D721Med (cell line): Measurements from ENCODE around the gene FBXL20.

Experiments used
- DNase-seq: peaks from one replicate; pipeline ENCODE4 v3.0.0; 2011; ENCODE audit warnings: low spot score; ENCODE audit not compliant: insufficient read length
- FAIRE-seq: peaks from 2 replicates; lab custom pipeline; 2011; peaks lifted over from hg19 to GRCh38; lab: Jason Lieb, UNC
- TF ChIP-seq, protein P1 (sequence below): IDR thresholded peaks from 2 replicates; pipeline ENCODE4 v1.5.1; 2012; ENCODE audit warnings: mild to moderate bottlenecking, control low read depth; ENCODE audit not compliant: insufficient read depth; ENCODE audit errors: missing control alignments

FBXL20 gene

DNA sequence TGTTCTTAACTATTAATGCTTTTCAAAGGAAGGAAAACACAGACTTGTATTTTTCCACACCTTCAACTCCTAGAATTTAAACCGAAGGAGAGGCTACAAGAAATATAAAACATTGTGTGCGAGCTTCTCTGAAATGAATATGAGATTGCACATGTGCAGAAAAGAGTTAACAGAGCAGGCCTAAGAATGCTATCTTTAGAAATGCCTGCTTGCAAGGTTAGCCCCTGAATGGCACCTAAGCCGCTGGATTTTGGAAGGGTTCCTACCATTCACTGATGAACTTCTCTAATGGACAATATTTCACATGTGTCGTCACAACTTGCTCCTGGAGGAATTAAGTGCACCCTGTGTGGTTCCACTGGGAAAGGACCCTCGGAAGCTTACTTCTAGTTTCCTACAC, 69.3 kb downstream of the FBXL20 start:
- DNase-seq = no peak
- FAIRE-seq = no peak
- TF ChIP-seq, protein P1, sequence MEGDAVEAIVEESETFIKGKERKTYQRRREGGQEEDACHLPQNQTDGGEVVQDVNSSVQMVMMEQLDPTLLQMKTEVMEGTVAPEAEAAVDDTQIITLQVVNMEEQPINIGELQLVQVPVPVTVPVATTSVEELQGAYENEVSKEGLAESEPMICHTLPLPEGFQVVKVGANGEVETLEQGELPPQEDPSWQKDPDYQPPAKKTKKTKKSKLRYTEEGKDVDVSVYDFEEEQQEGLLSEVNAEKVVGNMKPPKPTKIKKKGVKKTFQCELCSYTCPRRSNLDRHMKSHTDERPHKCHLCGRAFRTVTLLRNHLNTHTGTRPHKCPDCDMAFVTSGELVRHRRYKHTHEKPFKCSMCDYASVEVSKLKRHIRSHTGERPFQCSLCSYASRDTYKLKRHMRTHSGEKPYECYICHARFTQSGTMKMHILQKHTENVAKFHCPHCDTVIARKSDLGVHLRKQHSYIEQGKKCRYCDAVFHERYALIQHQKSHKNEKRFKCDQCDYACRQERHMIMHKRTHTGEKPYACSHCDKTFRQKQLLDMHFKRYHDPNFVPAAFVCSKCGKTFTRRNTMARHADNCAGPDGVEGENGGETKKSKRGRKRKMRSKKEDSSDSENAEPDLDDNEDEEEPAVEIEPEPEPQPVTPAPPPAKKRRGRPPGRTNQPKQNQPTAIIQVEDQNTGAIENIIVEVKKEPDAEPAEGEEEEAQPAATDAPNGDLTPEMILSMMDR = no peak

- TF ChIP-seq, protein P1 = no peak
- DNase-seq (no peak), FAIRE-seq (no peak)
These were observed 72.6 kb downstream of the FBXL20 start for GRCh38 chr17:39328815-39329214.

- TF ChIP-seq, protein P1 = no peak
- FAIRE-seq (no peak), DNase-seq (no peak)
These were observed 74.3 kb downstream of the FBXL20 start for GRCh38 chr17:39327109-39327508.

- FAIRE-seq (no peak), DNase-seq (no peak)
- TF ChIP-seq, protein P1 = no peak
These were observed 75.7 kb downstream of the FBXL20 start for GRCh38 chr17:39325528-39326240.

GRCh38 chr17:39318636-39319035, 82.8 kb downstream of the FBXL20 start:
- DNase-seq = no peak
- FAIRE-seq = no peak

DNA sequence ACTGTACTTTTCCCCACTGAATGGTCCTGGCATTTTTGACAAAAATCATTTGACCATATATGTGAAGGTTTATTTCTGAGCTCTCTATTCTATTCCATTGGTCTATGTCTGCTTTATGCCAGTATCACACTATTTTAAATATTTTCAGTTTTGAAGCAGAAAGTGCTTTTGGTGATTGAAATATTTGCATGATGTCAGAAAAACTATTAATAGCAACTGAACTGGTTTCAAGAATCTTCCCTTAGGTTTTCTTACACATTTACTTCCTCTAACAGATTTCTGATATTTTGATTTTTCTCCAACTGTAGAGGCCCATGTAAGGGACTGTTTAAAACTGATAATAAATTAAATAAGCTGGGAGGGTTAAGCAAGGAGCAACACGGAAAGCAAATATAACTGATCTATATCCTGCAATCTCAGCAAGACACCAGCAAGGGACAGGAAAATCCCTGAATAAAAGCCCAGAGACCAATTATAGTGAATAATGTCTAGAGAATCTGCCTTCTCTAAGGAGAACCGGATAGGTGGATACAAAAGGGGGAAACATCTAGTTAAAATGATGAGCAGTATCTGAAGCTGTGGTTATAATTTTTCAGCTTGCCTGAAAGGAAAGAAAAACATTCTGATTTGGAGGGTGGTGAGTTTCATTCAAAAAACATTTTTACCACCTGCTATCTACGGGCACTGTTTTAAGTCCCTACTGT, 94.8 kb downstream of the FBXL20 start:
- FAIRE-seq (no peak), DNase-seq (no peak)
- TF ChIP-seq, protein P1 = no peak

More at GRCh38 chr17:39318636-39319035, 82.8 kb downstream of the FBXL20 start:
- TF ChIP-seq, protein P1 = no peak

GRCh38 chr17:39305978-39306377, 95.4 kb downstream of the FBXL20 start:
- TF ChIP-seq, protein P1 = no peak
- no peak for FAIRE-seq
- DNase-seq = no peak
